Caco-2 (cell line): ENCODE results near the gene PEA15. TPM values are rescaled to one million over a fixed set of nuclear protein-coding genes. Genes with fewer than 3 reads are reported as not detected.

Source experiments
- BruUV-seq: library from RNA; stranded (reverse); fragments of 400-500 nt; replicated peaks from 2 replicates; lab custom pipeline; 2021; lab: Mats Ljungman, UMichigan
- CTCF ChIA-PET: fragments of 300-600 bp; sonication (Branson Sonifier 250); formaldehyde crosslinking; loops from one replicate; lab custom pipeline; 2022; ENCODE audit warnings: antibody characterized with exemption; lab: Charles Lee
- POLR2A ChIA-PET: fragments of 300-600 bp; sonication (Branson Sonifier 250); formaldehyde crosslinking; loops from one replicate; lab custom pipeline; 2022; ENCODE audit warnings: antibody characterized with exemption; lab: Charles Lee
- DNase-seq, 2 experiments: peaks; one replicate each; pipeline versions ENCODE4 v3.0.0 to v3.0.0-alpha.2; 2020 to 2022
- H3K27me3 ChIP-seq: replicated peaks from 2 replicates; pipeline ENCODE4 v1.6.0; 2011; ENCODE audit warnings: low read length; ENCODE audit not compliant: control insufficient read depth, insufficient read depth
- H3K36me3 ChIP-seq: 2 replicates; pipeline ENCODE4 v1.5.1; 2011; ENCODE audit warnings: low read length; ENCODE audit not compliant: control insufficient read depth, insufficient read depth
- H3K4me1 ChIP-seq: fragments of 250-450 bp; sonication (Bioruptor Pico); 2 replicates; pipeline ENCODE4 v1.5.1; 2020; ENCODE audit warnings: mild to moderate bottlenecking
- H3K4me3 ChIP-seq: 2 replicates; pipeline ENCODE4 v1.5.1; 2011; ENCODE audit warnings: low read depth, mild to moderate bottlenecking, control low read depth, low read length
- H3K9me3 ChIP-seq: fragments of 250-450 bp; sonication (Bioruptor Pico); 2 replicates; pipeline ENCODE4 v1.5.1; 2020; ENCODE audit warnings: mild to moderate bottlenecking, moderate library complexity
- H3K27ac Mint-ChIP-seq: one replicate; pipeline ENCODE4 v1.8.0; 2022; ENCODE audit warnings: mixed read lengths; ENCODE audit not compliant: unreplicated experiment
- H3K27me3 Mint-ChIP-seq: one replicate; pipeline ENCODE4 v1.8.0; 2022; ENCODE audit warnings: mixed read lengths; ENCODE audit not compliant: insufficient read depth, unreplicated experiment
- H3K36me3 Mint-ChIP-seq: one replicate; pipeline ENCODE4 v1.8.0; 2022; ENCODE audit warnings: mild to moderate bottlenecking, mixed read lengths; ENCODE audit not compliant: insufficient read depth, unreplicated experiment
- H3K4me1 Mint-ChIP-seq: one replicate; pipeline ENCODE4 v1.8.0; 2022; ENCODE audit warnings: low read depth, mixed read lengths; ENCODE audit not compliant: unreplicated experiment
- H3K4me3 Mint-ChIP-seq: one replicate; pipeline ENCODE4 v1.8.0; 2022; ENCODE audit warnings: mild to moderate bottlenecking, moderate library complexity, mixed read lengths; ENCODE audit not compliant: unreplicated experiment
- H3K9me3 Mint-ChIP-seq: one replicate; pipeline ENCODE4 v1.8.0; 2022; ENCODE audit warnings: mixed read lengths; ENCODE audit not compliant: unreplicated experiment
- intact Hi-C: fragments of 100-400 bp; cut with micrococcal nuclease; formaldehyde crosslinking; loops from one replicate; pipeline ENCODE4 v1.10.0; 2022; ENCODE audit not compliant: unreplicated experiment
- total RNA-seq: library from RNA; stranded (reverse); gene quantifications from 2 replicates; pipeline ENCODE4 v1.2.3, GENCODE V29; 2022
- TF ChIP-seq, protein P1 (sequence below), 2 experiments: fragments of 200-600 bp in 1 of 2; IDR thresholded peaks; 1 replicate in 1 of 2; 2 replicates in 1 of 2; pipeline versions ENCODE4 v1.5.1 to v1.8.0; 2011 to 2022; ENCODE audit warnings: antibody characterized with exemption in 1 of 2, control low read depth in 1 of 2, inconsistent platforms in 1 of 2, low read depth in 1 of 2, low read length in 1 of 2, mild to moderate bottlenecking in 1 of 2, moderate library complexity in 1 of 2; ENCODE audit not compliant: insufficient read depth in 1 of 2, severe bottlenecking in 1 of 2, unreplicated experiment in 1 of 2

The PEA15 gene
- total RNA-seq, 1 experiment from 2014 or later, result 85.1 TPM

DNA sequence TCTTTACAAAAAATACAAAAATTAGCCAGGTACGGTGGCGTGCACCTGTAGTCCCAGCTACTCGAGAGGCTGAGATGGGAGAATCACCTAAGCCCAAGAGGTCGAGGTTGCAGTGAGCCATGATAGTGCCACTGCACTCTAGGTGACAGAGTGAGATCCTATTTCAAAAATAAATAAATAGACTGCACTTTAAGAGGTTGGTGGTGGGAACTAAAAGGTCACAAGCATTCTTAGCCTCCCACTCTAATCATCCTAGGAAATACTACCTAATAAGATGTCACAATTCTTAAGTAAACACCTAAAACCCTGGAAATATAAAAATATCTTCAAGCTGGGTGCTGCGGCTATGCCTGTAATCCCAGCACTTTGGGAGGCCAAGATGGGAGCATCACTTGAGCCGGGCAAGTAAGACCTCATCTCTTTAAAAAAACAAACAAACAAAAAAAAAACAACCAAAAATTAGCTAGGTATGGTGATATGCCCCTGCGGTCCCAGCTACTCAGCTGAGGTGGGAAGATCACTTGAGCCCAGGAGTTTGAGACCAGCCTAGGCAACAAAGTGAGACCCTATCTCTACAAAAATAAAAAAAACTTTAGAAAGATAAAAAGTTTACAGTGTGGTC is 53.1 kb downstream of the PEA15 start:
- no peaks in the 10 kb centered on the region for H3K9me3 ChIP-seq
- POLR2A ChIA-PET, result no interaction called here
- Mint-ChIP-seq H3K27me3 (no peaks in the 10 kb centered on the region), H3K4me1 (peaks cover 15% of the 10 kb centered on the region), H3K4me3 (no peak overlapping the region), H3K9me3 (no peaks in the 10 kb centered on the region), H3K36me3 (peaks cover 24% of the 10 kb centered on the region), H3K27ac (no peak overlapping the region)
- CTCF ChIA-PET, result interaction anchor here (0.5 kb wide), 1 partner anchor 157 kb away, joined by 4 read pairs; no protein-coding TSS in a partner anchor
- no peaks in the 10 kb centered on the region for H3K27me3 ChIP-seq
- H3K4me1 ChIP-seq, result no peaks in the 10 kb centered on the region
- H3K4me3 ChIP-seq, result no peak overlapping the region
- TF ChIP-seq, protein P1, sequence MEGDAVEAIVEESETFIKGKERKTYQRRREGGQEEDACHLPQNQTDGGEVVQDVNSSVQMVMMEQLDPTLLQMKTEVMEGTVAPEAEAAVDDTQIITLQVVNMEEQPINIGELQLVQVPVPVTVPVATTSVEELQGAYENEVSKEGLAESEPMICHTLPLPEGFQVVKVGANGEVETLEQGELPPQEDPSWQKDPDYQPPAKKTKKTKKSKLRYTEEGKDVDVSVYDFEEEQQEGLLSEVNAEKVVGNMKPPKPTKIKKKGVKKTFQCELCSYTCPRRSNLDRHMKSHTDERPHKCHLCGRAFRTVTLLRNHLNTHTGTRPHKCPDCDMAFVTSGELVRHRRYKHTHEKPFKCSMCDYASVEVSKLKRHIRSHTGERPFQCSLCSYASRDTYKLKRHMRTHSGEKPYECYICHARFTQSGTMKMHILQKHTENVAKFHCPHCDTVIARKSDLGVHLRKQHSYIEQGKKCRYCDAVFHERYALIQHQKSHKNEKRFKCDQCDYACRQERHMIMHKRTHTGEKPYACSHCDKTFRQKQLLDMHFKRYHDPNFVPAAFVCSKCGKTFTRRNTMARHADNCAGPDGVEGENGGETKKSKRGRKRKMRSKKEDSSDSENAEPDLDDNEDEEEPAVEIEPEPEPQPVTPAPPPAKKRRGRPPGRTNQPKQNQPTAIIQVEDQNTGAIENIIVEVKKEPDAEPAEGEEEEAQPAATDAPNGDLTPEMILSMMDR (IDR thresholded peaks at IDR 0.05; ENCODE audit: insufficient read depth in 1 of 2, low read depth in 1 of 2, low read length in 1 of 2, severe bottlenecking in 1 of 2, unreplicated experiment in 1 of 2), result no peak
- intact Hi-C loops, result no loop called here
- no peak for DNase-seq
- no peaks in the 10 kb centered on the region; the same call in 1 of the 2 replicates for H3K36me3 ChIP-seq
- BruUV-seq, result no TSS peak

DNA sequence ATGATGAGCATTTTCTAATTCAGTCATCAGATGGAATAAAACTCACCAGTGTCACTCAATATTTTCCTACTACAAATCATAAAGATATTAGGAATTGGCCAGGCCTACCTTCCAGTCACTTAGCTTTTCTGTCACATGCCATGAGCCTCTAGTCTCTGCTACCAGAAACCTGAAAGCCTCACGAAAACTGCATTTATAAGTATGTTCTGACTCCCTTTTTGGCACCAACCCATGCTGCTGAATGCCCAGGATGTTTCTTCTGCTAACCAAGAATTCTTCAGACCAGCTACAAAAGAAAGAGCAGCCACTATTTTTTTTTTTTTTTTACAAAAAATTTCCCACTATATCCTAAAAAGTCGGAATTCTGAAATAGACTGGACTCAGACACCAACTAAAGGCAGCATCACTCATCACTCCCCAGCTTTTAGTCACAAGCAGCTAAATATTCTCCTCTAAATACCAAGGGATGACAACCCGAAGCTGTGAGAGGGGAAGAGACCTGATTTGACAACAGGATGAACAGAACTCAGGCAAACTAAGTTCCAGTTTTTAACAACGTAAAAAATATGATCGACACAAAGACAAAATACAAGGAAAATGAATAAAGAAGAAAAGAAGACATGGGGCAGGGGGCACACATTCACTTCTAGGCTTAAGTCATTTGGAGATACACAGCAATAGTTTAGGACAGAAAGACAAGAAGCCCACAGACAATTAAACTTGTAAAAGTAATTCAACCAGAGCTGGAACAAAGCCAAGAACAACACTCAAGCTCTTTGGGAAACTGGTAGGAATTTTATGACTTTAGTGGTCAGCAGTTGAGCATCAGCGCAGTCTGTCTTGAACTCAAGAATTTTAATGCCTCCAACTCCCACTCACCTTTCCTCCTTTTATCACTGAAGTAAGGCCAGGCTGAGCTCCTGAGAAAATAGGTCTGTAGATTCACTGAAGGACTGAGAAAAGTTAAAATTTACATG is 55.5 kb downstream of the PEA15 start:
- peak overlapping the region; percentile 97 for H3K27ac Mint-ChIP-seq
- ChIA-PET POLR2A (interaction anchor here (1.0 to 2.4 kb wide), 3 partner anchors 8 to 24 kb away, joined by 3 to 19 read pairs (median 10); partner anchors contain the start of gene PEX19), CTCF (interaction anchor here (0.6 to 3.1 kb wide), 7 partner anchors 9 to 647 kb away, joined by 3 to 33 read pairs (median 4); no protein-coding TSS in a partner anchor)
- peak in 1 of 2 experiments; percentile 5 for DNase-seq
- H3K9me3 Mint-ChIP-seq, result no peaks in the 10 kb centered on the region
- intact Hi-C loops, result no loop called here
- Histone ChIP-seq H3K9me3 (no peaks in the 10 kb centered on the region), H3K4me3 (peak overlapping the region; percentile 99), H3K36me3 (no peaks in the 10 kb centered on the region; the same call in 1 of the 2 replicates), H3K27me3 (no peaks in the 10 kb centered on the region), H3K4me1 (no peaks in the 10 kb centered on the region)
- H3K36me3 Mint-ChIP-seq, result peaks cover 19% of the 10 kb centered on the region
- peak overlapping the region; percentile 92 for H3K4me3 Mint-ChIP-seq
- H3K4me1 Mint-ChIP-seq, result peaks cover 15% of the 10 kb centered on the region
- BruUV-seq, result no TSS peak
- TF ChIP-seq, protein P1 (IDR thresholded peaks at IDR 0.05; ENCODE audit: insufficient read depth in 1 of 2, low read depth in 1 of 2, low read length in 1 of 2, severe bottlenecking in 1 of 2, unreplicated experiment in 1 of 2), result no peak
- no peaks in the 10 kb centered on the region for H3K27me3 Mint-ChIP-seq

DNA sequence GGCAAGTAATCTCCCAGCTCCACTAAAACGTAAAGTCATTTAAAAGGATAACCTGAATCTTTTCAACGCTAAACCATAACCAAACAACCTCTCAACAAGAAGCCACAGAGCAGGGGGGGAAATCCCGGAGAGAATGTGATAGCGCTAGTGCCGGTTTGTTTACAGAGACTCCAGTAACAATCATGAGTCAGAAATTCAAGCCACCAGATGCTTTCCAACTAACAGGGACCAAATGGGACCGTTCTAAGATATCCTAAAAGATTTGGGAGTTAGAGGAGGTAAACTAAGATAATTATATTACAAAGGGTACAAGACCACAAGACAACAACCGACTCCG is 56.3 kb downstream of the PEA15 start:
- intact Hi-C loops, result no loop called here
- Histone ChIP-seq H3K4me1 (no peaks in the 10 kb centered on the region), H3K4me3 (peak overlapping the region; percentile 99), H3K36me3 (no peaks in the 10 kb centered on the region; the same call in 1 of the 2 replicates), H3K27me3 (no peaks in the 10 kb centered on the region), H3K9me3 (no peaks in the 10 kb centered on the region)
- H3K27me3 Mint-ChIP-seq, result no peaks in the 10 kb centered on the region
- H3K9me3 Mint-ChIP-seq, result no peaks in the 10 kb centered on the region
- no TSS peak for BruUV-seq
- peaks cover 19% of the 10 kb centered on the region for H3K36me3 Mint-ChIP-seq
- peak; percentile 68 to 70 for DNase-seq
- CTCF ChIA-PET, result interaction anchor here (1.4 to 3.1 kb wide), 4 partner anchors 9 to 160 kb away, joined by 4 to 33 read pairs (median 11); no protein-coding TSS in a partner anchor
- POLR2A ChIA-PET, result interaction anchor here (0.7 to 2.4 kb wide), 4 partner anchors 9 to 160 kb away, joined by 3 to 19 read pairs (median 8); partner anchors contain the start of gene PEX19
- H3K4me3 Mint-ChIP-seq, result peak overlapping the region; percentile 92
- peaks cover 15% of the 10 kb centered on the region for H3K4me1 Mint-ChIP-seq
- TF ChIP-seq, protein P1 (IDR thresholded peaks at IDR 0.05; ENCODE audit: insufficient read depth in 1 of 2, low read depth in 1 of 2, low read length in 1 of 2, severe bottlenecking in 1 of 2, unreplicated experiment in 1 of 2), result no peak
- H3K27ac Mint-ChIP-seq, result peak overlapping the region; percentile 97
